GM10248 (cell line): ENCODE data around the gene NOD1.

Experiments
- CTCF ChIA-PET: fragments of 300-600 bp; sonication (Branson Sonifier 250); formaldehyde crosslinking; extraction: SDS; loops from one replicate; lab custom pipeline; 2021; ENCODE audit warnings: antibody characterized with exemption; lab: Yijun Ruan, JAX
- POLR2A ChIA-PET: fragments of 350-650 bp; sonication (Branson Sonifier 250); formaldehyde crosslinking; extraction: SDS; loops from one replicate; lab custom pipeline; 2020; ENCODE audit warnings: antibody characterized with exemption; lab: Yijun Ruan, JAX
- DNase-seq: peaks from one replicate; pipeline ENCODE4 v3.0.0; 2012; ENCODE audit errors: extremely low spot score
- CTCF ChIP-seq: IDR thresholded peaks from 2 replicates; pipeline ENCODE4 v1.5.1; 2012; ENCODE audit warnings: mild to moderate bottlenecking, low read depth; ENCODE audit errors: extremely low read depth, missing control alignments, control extremely low read depth

NOD1 gene

GRCh38 chr7:30521532-30521931 lies 42.9 kb upstream of the NOD1 start:
- TF ChIP-seq CTCF, result no peak
- POLR2A ChIA-PET, result no interaction called here
- CTCF ChIA-PET, result interaction anchor here (1.0 to 2.8 kb wide), 6 partner anchors 10 to 47 kb away, joined by 3 to 16 read pairs (median 4); no protein-coding TSS in a partner anchor
- no peak for DNase-seq

GRCh38 chr7:30519122-30519521 lies 40.5 kb upstream of the NOD1 start:
- POLR2A ChIA-PET, result no interaction called here
- no peak for TF ChIP-seq CTCF
- no peak for DNase-seq
- CTCF ChIA-PET, result interaction anchor here (2.4 kb wide), 1 partner anchor 30 kb away, joined by 5 read pairs; no protein-coding TSS in a partner anchor

GRCh38 chr7:30515761-30516160 lies 37.2 kb upstream of the NOD1 start:
- no peak for TF ChIP-seq CTCF
- POLR2A ChIA-PET, result no interaction called here
- CTCF ChIA-PET, result interaction anchor here (1.5 to 1.7 kb wide), 2 partner anchors 17 to 49 kb away, joined by 4 to 5 read pairs; no protein-coding TSS in a partner anchor
- DNase-seq, result no peak

- POLR2A ChIA-PET, result no interaction called here
- no peak for DNase-seq
- CTCF ChIA-PET, result no interaction called here
- TF ChIP-seq CTCF, result no peak
Observed at GRCh38 chr7:30514776-30515175, 36.2 kb upstream of the NOD1 start.

GRCh38 chr7:30514177-30514576 lies 35.6 kb upstream of the NOD1 start:
- ChIA-PET POLR2A (no interaction called here), CTCF (no interaction called here)
- TF ChIP-seq CTCF, result no peak
- DNase-seq, result no peak

GRCh38 chr7:30513762-30514161 lies 35.2 kb upstream of the NOD1 start:
- POLR2A ChIA-PET, result no interaction called here
- TF ChIP-seq CTCF, result no peak
- no peak for DNase-seq
- CTCF ChIA-PET, result interaction anchor here (4.9 kb wide), 1 partner anchor 50 kb away, joined by 53 read pairs; no protein-coding TSS in a partner anchor
